Activated CD8-positive, alpha-beta memory T cell treated with anti-CD3 and anti-CD28 coated beads, Interleukin-2, amount 50 U/mL, for 24 hours (primary cell): Measurements from ENCODE around the gene ADCY5.

Experiments used
- DNase-seq: peaks from one replicate; pipeline ENCODE4 v3.0.0-alpha.2; 2020; ENCODE audit errors: extremely low read depth

Gene ADCY5

DNA sequence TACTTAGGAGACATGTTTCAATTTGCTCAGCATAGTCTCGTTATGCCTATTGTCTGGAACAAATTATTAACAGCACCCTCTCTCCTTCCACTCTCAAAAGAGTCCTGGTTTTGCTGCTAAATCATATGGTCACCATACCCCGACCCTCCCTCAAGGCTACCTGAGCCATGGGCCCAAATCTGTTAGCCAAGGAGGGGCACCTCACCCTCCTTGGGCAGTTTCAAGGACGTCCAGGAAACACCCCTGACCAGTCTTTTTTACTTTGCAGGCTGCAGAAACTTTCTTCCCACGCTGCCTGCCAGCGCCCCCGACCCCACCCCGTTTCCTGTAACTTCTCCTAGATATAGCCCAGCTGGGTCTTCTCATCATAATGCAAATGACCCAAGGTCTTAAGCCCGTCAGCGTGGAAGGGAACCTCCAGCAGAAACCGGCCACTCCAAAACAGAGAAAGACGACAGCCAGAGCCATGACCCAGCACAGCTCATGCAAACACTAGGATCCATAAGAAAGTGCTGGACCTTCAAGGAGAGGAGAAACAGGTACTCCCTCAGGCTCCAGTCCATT lies 62.3 kb downstream of the ADCY5 start:
- DNase-seq: no peak

DNA sequence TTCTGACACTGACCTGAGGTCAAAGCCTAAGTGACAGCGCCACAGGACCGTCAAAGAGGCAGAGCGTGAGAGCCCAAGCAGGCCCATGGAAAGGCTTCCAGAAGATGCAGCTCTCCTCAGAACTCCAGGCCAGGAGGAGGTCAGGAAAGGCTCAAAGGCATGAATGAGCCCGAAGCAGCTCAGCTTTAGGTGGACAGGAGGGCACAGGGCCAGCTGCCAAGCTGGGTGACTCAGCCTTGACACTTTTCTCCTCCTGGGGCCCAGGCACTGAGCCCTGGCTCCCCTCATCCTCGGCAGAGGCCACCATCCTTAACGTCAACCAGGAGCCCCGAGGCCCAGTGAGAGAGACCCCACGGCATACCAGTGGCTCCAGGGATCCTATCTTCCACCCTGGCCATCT lies 62.9 kb downstream of the ADCY5 start:
- DNase-seq: no peak

DNA sequence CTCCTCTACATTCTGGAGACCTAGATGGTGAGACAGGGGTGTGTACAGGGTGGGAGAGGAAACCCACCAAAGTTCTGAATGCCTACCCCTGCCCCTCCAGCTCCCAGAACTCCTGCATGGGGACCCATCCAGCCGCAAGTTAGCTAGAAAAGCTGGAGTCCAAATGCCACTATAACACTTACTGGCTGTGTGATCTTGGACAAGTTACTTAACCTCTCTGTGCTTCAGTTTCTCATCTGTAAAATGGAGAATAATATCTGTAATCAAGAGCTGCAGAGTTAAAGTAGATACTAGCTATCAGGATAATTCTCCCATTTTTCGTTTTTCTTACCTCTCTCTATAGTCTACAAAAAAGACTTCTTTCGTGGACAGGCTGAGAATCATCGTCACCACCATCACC lies 63.4 kb downstream of the ADCY5 start:
- DNase-seq: no peak

DNA sequence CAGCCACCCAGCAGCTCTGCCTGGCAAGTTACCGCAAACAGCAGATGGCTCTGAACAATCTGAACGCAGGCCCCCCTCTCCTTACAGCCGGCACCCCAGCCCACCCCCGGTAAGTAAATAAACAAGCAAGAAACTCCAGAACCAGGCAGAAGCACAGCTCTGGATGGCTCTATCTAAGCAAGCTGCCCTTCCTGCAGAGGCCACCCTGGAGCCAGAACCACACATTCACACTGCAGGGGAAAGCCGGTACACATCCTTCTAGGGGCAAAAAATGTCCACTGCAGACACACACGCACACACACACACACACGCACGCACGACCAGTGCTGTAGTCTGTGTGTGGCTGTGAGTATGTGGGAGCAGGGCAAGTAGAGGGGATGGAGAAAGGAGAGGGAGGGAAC lies 63.9 kb downstream of the ADCY5 start:
- DNase-seq: no peak

DNA sequence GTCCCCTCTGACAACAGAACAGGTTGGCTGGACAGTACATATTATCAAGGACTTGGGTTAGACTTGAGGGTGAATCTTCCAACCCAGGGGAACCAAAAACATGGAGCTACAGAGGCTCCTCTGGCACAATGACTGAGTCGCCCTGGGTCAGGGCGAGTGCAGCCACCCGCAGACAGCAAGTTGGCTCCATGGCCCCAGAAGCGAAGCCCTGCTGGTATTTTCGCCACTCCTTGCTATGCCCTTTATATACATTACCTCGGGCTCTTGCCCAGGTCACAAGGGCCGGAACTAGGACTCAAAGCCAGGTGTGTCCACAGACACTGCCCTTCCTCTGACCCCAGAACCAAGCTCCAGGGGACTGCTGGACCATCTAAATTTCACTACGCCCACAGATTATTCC lies 64.6 kb downstream of the ADCY5 start:
- no peak for DNase-seq

DNA sequence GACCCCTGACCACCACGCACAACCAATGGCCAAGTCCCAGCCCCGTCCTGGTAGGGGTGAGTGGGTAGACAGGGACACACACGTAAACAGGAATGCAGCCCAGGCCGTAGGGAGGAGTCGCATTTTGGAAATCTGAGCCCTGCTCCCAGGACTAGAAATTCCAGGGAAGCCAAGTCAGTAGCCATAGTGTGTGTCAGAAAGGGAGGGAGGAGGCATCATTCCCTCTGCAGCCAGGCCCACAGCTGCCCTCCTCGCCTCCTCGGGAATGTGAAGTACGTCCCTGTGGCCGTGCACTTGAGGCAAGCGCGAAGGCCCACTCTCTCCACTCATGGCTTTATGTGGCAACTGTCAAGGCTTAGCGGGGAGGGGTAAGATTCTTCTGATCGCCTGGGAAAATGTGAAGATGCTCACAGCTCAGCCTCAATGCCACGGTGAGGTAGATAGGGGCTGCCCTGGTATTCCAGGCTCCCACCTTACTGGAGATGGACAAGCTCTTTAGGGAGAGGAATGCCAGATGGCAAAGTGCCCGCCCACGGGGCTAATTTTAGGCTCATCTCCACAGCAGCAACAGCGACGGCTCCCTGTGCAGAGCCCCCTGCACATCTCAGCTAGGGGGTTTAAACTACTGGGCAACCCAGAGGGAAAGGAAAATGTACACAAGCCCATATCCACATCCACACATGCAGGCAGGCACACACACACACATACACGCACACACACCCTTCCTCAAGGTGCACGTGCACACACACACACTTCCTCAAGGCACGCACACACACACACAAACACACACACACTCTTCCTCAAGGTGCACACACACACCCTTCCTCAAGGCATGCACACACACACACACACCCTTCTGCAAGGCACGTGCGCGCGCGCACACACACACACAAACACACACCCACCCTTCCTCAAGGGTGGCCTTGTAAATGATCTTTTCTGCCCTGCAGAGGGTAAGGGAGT lies 65.5 kb downstream of the ADCY5 start:
- no peak for DNase-seq

DNA sequence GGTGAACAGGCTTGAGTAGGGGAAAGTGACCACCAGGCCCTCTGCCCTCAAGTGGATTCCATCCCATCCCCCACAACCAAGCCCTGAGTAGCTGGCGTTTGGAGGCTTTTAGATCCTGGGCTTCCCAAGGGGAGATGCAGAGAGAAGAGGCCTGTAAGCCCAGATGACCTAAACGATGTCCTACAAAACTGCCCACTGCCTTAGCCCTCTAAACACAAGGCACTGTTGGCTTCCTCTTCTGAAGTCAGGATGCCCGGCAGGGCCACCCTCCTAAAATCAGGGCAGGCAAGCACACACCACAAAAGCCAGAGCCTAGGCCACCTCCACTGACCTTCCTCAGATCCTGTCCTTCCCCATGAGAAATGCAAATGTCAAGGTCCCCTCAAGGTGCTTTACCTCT lies 68.6 kb downstream of the ADCY5 start:
- DNase-seq: no peak

DNA sequence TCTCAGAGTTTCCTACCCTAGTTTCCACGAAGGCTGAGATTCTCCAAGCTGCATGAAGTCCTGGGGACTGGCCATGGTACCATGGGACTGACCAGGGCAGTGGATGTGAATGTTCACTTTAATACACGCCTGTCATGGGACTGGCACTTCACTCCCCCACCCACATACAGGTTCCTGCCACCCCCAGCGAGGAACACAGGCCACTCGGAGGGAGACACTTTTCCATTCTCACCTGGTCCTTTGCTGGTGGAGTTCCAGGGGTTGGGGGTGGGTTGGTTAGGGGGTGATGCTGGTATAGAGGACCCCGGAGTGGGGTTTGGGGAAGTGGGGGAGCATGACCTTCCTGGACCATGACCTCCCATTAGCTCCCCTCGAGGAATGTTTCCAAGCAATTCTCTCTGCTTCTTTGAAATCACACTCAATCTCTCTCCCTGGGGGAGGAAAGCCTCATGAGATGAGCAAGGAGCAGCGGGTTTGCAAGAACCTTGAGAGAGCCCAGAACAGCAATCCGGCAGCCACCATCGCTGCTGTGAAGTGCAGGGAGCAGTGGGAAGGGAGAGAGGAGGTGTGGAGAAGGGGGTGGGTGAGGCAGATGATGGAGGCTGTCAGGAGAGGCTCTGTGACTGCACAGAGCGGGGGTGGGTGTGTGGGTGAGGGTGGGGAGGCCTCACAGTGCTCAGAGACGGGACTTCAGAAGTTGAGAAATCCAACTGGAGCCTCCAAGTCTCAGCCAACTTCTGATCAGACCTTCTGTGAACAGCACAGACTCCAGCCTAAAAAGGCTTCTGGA lies 69.7 kb downstream of the ADCY5 start:
- no peak for DNase-seq

DNA sequence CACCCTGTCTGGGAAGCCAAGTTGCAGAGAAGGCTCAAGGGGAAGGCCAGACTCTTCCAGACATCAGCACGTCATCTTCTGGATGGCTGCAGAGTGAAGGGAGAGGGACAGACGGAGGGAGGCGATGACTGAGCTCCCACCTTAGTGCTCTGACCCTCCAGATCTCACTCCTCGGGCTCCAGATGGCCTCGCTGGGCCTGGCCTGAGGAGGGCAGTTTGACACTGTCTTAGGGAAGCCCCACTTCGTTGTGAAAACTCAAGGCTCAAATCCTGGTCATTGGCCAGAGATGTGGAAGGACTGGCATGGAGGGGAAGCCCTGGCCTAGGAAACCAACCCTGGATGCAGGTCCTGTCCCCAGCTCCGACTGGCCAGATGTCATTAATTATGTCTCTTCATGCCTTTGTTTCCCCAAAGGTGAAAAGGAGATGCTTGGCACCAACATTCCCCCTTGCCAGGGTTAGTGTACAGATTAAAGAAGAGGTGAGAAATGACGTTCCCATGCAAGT lies 70.4 kb downstream of the ADCY5 start:
- no peak for DNase-seq

DNA sequence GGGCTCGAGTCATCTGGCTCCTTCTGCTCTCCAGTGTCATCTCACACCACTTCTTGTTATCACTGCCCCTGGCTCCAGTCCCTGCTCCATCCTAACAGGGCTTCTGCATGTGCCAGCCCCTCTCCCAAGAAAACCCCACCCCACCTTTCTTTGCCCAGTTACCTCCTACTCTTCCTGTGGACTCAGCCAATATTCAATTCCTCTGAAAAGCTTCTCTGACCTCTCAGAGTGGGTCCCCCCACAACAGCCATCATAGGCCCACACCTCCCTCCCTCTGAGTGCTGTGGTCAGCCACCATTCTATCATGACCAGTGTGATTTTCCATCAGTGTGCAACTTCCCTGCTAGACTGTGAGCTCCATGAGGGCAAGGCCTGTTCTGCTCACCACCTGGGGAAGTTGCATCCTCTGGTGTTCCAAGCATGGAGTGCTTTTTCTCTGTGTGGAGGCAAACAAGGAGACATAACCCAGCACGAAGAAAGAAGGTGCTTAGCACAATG lies 71.6 kb downstream of the ADCY5 start:
- no peak for DNase-seq

DNA sequence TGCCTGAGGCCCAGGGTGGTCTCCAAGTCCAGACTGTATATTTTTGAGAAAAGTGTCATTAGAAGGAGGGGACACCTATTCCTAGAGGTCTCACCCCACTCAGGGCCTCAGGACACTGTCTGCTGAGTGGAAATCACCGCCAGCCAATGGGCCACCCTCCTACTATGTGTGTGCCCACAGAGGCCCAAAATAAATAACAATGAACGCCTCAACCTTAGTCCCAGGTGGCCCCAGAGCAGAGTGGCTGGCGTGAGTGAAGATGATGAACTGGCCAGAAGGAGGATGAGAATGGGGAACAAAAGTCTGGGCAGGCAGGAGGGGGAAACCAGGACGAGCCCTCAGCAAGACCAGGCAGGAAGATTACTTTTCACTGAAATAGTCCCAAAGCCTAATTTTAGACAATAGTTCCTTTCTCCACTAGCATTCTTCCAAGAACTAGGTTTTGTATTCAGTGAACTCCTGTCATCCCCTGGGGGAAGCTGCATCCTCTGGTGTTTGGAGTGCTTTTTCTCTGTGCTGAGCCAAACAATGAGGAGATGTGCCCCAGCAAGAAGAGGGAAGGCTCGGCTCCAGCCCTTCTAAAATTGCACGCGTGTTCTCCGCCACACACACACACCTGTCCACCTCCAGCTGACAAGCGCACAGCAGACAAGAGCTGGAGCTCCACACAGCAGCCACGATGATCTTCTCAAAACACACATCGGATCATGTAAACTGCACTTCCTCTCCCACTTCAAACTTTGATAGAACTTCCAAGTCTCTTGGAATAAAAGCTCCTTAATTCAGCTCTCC lies 72.2 kb downstream of the ADCY5 start:
- DNase-seq: no peak

DNA sequence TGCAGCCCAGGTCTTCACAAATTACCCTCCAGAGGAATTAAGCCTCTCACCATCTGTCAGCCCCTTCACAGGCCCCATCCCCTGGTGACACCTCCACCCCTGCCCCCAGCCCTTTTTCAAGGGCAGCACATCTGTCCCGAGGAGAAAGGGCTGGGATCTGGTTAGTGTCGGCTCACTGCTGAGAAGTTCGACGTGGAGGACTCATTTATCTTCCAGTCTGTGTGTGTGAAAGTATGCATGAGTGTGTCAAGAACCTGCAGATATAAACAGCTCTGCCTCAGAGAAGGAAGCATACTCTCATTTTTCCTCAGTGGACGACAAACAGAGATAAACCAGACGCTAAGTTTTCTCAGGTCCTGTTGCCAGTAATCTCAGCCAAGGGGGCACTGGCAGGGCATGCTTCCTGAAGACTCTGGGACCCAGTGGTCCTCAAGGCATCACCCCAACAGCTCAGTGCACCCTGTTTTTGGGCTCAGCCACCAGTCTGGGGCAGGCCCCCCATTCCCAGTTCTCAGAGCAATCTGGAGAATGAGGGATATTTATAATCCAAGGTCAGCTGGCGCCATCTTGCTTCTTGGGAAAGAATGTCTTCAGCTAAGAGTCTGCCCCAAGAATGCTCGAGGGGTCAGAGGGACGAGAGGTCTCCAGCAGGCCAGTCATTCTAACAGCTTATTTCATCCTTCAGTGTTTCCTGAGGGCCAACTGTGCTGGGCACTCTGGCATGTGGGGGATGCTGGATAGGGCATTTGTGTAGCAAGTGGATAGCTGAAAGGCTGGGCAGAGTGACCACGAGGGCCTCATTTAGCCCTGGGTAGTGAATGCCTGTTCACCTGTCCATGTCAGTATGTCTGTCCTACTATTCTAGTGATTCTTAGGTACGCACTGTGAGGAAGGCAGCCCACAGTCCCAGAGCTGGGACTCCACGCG lies 73.6 kb downstream of the ADCY5 start:
- no peak for DNase-seq

DNA sequence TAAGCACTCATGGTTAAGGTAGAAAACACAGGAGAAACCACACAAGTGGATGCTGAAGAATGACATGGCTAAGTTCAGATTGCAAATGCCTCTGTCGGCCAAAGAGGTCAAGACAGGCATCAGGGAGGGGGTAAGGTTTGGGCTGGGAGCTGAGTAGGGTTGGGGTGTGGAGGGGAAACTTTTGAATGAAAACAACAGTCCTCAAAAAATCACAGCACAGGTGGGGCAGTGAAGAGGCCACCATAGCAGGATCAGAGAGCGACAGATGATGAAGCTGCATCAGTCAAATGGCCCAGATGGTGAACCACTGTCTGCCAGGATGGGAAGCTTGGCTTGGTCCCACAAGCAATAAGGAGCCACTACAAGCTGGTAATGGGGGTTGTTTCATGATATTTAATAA lies 74.9 kb downstream of the ADCY5 start:
- no peak for DNase-seq

DNA sequence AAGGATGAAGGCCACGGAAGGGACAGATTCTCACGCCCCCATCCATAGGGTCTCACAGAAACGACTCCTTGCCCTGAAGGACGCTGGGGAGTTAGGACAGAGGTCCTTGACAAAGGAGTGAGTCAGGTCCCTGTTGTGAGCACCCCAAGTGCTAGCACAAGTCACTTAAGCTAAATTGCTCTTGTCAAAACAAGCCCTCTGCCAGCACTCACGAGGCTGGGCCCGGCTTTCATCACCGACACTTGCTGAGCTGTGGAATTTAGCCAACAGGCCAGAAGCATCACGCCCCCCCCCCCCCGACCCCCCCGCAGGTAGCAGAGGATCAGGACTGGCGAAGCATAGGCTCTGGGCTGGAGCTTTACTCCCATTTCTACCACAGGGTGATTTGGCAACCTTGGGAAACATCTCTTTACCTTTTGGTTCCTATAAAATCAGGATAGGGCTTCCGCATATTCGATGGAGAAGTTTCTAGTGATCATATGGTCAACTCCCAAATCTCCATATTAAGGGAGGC lies 75.4 kb downstream of the ADCY5 start:
- no peak for DNase-seq

DNA sequence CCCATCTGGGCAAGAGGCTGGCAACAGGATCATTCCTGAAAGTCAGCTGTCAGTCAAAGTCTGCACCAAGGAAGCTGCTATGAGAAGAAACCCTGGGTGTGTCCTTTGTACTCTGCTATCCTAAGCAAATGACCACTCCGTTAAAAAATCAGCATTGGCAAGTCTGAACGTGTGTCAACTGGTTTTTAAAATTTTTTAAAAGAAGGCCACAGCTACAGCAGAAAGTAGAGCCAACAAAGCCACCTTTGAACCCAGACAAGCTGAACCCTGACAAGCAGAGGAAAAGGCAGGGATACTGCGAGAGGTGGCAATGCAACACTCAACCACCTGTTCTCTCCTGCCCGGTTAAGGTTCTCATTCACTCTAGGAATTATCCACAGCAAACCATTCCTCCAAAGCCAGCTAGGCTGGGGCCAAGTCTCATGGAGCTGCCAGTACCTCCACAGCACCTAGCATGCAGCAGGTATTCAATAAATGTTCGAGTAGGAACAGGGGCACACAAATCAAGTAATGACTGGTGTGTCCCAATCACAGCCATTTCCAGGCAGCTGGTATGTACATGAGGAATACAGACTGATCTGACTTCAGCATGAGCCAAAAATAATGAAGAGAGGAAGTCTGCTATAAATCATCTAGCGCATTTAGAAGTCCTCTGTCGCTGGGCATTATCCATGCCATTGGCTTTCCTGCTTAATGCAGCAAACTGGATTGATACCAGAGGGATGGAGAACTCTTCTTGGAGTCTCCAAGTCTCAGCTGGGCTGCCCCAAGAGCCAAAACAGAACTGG lies 76.0 kb downstream of the ADCY5 start:
- no peak for DNase-seq

DNA sequence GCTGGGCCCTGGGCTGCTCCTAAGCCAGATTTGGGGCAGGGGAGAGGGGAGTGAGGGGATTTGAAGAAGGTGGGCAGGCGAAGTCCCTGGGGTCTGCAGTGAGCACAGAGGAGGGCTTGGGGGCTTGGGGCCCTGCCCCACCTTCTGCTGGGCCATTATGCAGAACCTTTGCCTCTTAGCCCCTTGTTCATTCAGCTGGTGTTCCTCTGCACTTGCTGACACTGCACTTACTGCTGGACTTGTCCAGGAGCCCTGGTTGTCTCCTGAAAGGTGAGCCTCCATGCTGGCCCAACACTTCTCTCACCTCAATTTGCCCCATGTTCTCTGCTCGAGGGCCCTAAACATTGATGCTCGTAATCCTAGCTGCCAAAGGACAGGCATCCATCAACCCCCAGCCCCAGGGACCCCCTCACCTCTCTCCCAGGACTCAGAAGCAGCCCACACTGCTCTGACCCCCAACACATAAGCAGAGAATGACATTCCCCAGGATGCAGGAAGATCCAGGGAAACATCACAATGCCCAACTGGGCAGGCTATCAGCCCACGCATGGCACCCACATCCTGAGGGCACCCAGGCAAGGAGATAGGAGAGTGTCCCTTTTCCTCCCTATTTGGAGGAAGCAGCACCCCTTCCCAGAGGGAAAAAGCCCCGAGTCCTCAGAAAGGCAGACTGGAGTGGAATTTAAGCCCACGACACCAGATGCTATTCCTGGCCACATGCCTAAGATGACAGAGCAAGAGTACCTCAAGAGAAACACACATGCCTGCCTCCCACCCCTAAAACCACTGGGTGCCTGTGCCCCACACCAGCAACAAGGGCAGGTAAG lies 76.8 kb downstream of the ADCY5 start:
- no peak for DNase-seq

DNA sequence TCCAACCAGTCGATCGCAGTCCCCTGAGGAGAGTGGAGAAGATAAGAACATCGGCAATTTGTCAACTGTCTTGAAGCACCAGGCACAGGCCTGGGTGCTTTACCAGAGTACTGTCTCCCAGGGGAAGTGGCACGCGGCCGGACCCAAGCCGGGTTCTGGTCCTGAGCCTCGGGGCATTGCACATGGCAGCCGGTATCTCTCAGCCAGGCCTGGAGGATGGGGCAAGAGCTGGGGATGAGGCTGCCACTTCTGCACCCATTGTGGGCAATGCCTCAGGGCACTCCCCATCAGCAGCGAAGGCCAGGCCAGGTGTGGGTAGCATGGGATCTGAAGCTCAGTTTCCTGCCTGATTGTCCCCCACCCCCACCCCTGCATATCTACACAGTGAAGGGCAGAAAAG lies 77.5 kb downstream of the ADCY5 start:
- no peak for DNase-seq

DNA sequence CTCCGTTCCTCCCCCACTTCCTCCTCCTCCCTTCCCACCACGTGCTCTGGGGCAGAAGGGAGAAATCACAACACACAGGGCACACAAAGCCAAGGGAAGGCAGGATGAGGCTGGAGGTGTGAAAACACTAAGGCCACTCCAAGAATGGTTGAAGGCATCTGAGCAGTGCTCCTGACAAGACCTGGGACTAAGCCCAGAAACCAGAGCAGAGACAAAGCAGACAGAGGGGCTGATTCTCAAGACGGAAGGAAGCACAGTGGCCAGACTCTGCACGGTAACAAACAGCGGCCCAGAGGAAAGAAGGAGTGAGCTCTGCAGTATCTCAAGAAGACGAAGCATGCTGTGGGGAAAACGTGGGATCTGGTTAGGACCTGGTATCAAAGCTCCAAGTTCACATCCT lies 78.1 kb downstream of the ADCY5 start:
- no peak for DNase-seq
